Bronchial epithelial cell (primary cell): Measurements from ENCODE around the gene ZMIZ2. TPM values are rescaled to one million over a fixed set of nuclear protein-coding genes. Genes with fewer than 3 reads are reported as not detected.

ENCODE experiments used
- DNase-seq: peaks from one replicate; pipeline ENCODE4 v3.0.0-alpha.2; 2010; ENCODE audit warnings: low read depth
- FAIRE-seq: peaks from 2 replicates; lab custom pipeline; 2011; peaks lifted over from hg19 to GRCh38; lab: Jason Lieb, UNC
- H3K27me3 ChIP-seq: 2 replicates; pipeline ENCODE4 v1.5.1; 2011; ENCODE audit warnings: low read length; ENCODE audit not compliant: control insufficient read depth, insufficient read depth
- H3K36me3 ChIP-seq: 2 replicates; pipeline ENCODE4 v1.5.1; 2011; ENCODE audit warnings: low read length; ENCODE audit not compliant: control insufficient read depth, insufficient read depth
- H3K4me3 ChIP-seq: 2 replicates; pipeline ENCODE4 v1.5.1; 2011; ENCODE audit warnings: mild to moderate bottlenecking, low read depth, low read length, control low read depth
- CTCF ChIP-seq: IDR thresholded peaks from 2 replicates; pipeline ENCODE4 v1.5.1; 2011; ENCODE audit warnings: mild to moderate bottlenecking, moderate library complexity, low read length, control low read depth, inconsistent platforms; ENCODE audit not compliant: insufficient read depth, severe bottlenecking
- total RNA-seq: library from RNA; depleted of rRNA; stranded (reverse); fragments of >200 nt; gene quantifications from 2 replicates; pipeline ENCODE4 v1.2.1, GENCODE V29; 2014

Gene ZMIZ2
- total RNA-seq, 1 donor from 2014 or later: 5.5 TPM

GRCh38 chr7:44743750-44744149, 4.9 kb upstream of the ZMIZ2 start:
- FAIRE-seq: no peak
- DNase-seq: no peak
- no peak for TF ChIP-seq CTCF
- no peaks in the 10 kb centered on the region for H3K36me3 ChIP-seq
- H3K27me3 ChIP-seq: no peaks in the 10 kb centered on the region
- no peak overlapping the region for H3K4me3 ChIP-seq

- Histone ChIP-seq H3K27me3 (no peaks in the 10 kb centered on the region), H3K36me3 (peaks cover 10% of the 10 kb centered on the region), H3K4me3 (peak overlapping the region; percentile 94)
- FAIRE-seq (no peak), DNase-seq (no peak)
- no peak for TF ChIP-seq CTCF
Observed at GRCh38 chr7:44748948-44749731, 493 bp downstream of the ZMIZ2 start.

GRCh38 chr7:44749992-44750391, 1.3 kb downstream of the ZMIZ2 start:
- Histone ChIP-seq H3K27me3 (no peaks in the 10 kb centered on the region), H3K36me3 (peaks cover 10% of the 10 kb centered on the region), H3K4me3 (peak overlapping the region; percentile 94)
- DNase-seq (no peak), FAIRE-seq (no peak)
- TF ChIP-seq CTCF: no peak

GRCh38 chr7:44750424-44750823, 1.8 kb downstream of the ZMIZ2 start:
- no peak for TF ChIP-seq CTCF
- FAIRE-seq (no peak), DNase-seq (no peak)
- no peak overlapping the region for H3K4me3 ChIP-seq
- H3K27me3 ChIP-seq: no peaks in the 10 kb centered on the region
- H3K36me3 ChIP-seq: peaks cover 10% of the 10 kb centered on the region

DNA sequence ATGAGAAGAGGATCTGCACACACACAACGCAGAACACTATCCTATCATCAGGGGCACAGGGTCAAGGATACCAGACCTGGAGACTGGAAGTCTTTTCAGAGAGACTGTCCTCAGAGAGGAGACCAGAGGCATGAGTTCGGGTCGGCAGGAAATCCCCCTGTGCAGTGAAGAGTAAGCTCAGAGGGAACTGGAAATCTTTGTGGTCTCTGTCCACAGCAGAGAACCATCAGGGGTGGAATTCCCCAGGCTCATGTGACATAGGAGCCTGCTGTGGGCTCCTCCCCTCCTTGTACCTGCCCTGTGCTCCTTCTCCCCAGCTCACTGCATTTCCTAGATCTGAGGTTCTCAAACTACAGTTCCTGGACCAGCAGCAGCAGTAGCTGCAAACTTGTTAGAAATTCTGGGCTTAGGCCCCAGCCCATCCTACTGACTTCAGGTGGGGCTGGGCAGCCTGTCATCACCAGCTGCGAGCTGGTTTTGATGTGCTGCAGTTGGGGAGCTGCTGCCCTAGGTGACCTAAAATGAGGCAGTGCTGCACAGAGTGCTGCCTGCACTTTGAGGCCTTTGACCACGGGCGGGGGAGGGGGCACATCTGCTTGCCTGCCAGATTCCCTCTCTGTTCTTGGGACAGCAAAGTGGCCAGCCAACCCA, 2.4 kb downstream of the ZMIZ2 start:
- FAIRE-seq (no peak), DNase-seq (no peak)
- no peak for TF ChIP-seq CTCF
- H3K27me3 ChIP-seq: no peaks in the 10 kb centered on the region
- H3K36me3 ChIP-seq: peaks cover 10% of the 10 kb centered on the region
- H3K4me3 ChIP-seq: no peak overlapping the region

GRCh38 chr7:44752822-44753221, 4.2 kb downstream of the ZMIZ2 start:
- DNase-seq (no peak), FAIRE-seq (no peak)
- TF ChIP-seq CTCF: no peak
- H3K36me3 ChIP-seq: peaks cover 21% of the 10 kb centered on the region
- H3K27me3 ChIP-seq: no peaks in the 10 kb centered on the region
- H3K4me3 ChIP-seq: no peak overlapping the region
